Activated CD4-positive, CD25-positive, alpha-beta regulatory T cell treated with anti-CD3 and anti-CD28 coated beads, Interleukin-2, amount 50 U/mL, for 72 hours (primary cell): ENCODE data around the gene IQCE.
A peak's percentile ranks its signal among the peaks of the same experiment; 100 is the strongest.
"Not testable (repeated sequence)": the region's sequence is repeated elsewhere in the genome, so short reads cannot be mapped to it uniquely, and the experiment has no call there.

ENCODE experiments used
- DNase-seq: peaks from one replicate; pipeline ENCODE4 v3.0.0; 2021

The IQCE gene

DNA sequence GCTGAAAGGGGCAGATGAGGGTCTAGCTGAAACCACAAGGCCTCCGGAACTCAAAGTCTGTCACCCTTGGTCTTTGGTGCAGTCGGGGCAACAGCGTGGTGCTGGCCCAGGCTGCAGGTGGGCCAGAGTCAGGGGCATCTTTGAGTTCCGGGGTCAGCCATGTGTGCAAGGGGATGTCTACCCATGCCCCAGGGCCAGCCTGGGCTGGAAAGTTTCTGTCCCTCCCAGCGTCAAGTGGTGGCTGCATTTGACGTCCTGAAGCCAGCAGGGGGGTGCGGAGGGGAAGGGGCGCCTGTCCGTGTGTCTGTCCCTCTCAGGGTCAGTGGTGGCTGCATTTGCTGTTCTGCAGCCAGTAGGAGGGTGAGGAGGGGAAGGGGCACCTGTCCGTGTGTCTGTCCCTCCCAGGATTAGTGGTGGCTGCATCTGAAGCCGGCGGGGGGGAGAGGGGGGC is 4.1 kb upstream of the IQCE start:
- DNase-seq, result no peak

DNA sequence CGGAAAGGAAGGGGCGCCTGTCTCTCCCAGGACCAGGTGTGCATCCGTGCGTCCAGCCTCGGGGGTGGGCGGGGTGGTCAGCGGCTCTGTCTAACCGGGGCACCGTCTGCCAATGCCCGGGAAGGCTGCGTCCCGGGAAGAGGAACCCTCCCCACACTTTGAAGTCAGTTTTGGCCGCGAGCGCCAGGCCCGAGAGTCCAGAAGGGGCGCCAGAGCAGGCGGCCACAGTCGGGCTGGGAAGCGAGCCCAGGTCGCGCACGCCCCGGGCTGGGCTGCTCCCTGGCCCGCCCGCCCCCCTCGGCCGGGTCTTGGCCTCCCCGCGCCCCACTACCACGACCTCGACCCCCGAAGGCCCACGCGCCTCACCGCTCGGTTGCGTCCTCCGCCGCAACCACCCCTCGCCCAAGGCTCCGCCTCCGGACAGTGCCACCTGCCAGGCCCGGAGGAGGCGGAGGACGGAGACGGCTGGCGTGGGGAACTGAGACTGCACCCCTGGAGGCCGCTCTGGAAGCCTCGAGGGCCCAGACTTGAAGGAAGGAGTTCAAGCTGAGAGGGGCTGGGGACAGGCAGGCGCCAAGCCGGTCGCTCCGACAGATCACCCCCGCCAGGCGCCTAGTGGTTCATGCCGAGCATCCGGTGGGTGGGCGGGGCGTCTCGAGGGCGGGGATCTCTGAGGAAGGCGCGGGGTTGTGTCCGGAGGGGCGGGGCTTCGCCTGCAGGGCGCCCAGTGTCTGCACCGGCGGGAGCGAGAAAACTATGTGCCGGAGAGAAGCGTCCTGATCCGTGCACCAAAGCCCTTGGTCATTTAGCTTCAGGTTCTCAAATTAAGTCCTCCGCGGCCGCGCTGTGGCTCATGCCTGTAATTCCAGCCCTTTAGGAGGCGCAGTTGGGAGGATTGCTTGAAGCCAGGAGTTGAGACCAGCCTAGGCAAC is 3.4 kb upstream of the IQCE start, which contains the start of gene BRAT1:
BRAT1 (minus strand) TSS at position 404 of the 932 bp plus-strand sequence. CDS start 1,093 bp downstream, outside the sequence.
- DNase-seq, result peak; percentile 92

GRCh38 chr7:2559283-2559950 is 638 bp downstream of the IQCE start:
- peak; percentile 54 for DNase-seq

DNA sequence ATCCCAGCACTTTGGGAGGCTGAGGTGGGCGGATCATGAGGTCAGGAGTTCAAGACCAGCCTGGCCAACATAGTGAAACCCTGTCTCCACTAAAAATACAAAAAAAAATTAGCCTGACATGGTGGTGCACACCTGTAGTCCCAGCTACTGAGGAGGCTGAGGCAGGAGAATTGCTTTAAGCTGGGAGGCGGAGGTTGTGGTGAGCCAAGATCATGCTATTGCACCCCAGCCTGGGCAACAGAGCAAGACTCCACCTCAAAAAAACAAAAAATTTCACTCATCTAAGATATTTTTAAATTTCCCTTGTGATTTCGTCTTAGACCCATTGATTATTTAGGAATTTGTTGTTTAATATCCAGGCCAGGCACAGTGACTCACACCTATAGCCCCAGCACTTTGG is 5.2 kb downstream of the IQCE start:
- DNase-seq, result not testable (repeated sequence)

GRCh38 chr7:2564970-2565540 is 6.3 kb downstream of the IQCE start:
- DNase-seq, result no peak

DNA sequence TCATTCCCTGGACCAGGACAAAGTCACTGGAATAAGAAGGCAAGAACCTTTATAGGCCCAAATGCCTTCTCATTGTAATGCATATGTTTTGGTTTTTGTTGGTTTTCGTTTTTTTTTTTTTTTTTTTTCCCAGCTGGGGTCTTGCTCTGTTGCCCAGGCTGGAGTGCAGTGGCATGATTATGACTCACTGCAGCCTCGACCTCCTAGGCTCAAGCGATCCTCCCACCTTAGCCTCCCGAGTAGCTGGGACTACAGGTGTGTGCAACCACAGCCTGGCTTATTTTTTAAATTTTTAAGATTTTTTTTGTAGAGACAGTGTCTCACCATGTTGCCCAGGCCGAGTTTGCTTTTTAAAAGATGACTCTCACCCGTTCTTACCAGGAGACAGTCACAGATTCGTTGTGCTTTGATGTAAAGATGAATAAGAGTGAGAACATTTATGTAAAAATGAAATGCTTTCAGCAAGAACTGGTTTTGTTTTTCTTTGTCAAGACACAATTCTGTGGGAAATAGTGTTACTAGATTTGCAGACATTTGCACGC is 7.6 kb downstream of the IQCE start:
- no peak for DNase-seq

GRCh38 chr7:2566890-2567678 is 8.3 kb downstream of the IQCE start:
- no peak for DNase-seq

- DNase-seq, result no peak
These were observed 9.0 kb downstream of the IQCE start for GRCh38 chr7:2567679-2568278.

GRCh38 chr7:2568521-2569223 is 9.9 kb downstream of the IQCE start:
- no peak for DNase-seq

DNA sequence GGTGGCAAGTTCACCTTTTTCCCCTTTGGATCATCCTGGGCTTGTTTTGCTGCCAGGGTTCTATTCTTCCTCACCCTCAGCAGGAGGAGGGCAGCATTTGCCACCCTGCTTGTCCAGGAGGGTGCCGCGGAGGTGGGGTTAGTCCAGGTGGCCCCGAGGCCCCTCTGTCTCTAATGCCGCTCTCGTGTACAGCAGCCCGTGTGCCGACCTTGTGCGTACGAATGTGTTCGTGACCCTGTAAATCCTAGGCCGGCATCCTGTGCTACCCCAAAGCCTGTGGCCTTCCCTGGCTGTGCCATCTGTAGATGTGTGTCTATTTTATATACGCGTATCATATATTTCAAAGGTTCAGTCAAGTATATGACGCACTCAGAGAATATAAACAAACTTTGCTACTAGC is 10.6 kb downstream of the IQCE start:
- no peak for DNase-seq

DNA sequence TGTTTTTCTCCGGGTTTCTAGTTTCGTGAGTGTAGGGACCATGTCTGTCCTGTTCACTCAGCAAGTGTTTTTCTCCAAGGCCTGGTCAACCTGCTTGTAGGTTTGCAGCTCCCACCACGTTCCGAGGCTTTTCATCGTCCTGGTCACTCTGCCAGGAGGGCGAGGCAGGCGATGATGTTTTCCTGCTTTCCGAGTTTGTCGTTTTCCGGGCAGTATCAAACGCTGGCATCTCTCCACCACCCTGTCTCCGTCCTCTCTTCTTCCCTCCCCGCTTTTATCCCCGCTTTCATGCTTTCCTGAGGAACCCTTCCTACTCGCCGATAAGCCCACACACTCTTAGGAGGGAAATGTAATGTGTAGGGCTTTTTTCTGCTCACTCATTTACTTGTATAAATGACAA is 11.2 kb downstream of the IQCE start:
- DNase-seq, result no peak

DNA sequence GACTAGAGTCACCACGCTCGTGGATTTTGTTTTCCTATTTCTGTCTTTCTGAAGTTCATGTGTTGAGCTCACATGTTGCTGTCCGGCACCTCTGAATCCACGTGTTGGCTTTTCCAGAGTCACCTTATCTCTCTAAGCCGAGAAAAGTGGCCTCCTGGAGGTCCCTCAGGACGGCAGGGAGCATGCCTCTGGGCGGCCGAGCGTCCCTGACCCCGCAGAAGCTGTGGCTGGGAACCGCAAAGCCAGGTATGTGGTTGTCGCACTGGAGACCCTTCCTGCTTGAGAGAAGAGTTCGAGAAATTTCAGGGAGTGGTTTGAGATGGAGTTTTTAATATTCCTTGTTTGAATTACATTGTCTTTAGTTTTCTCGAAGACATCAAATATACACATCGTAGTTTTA is 12.6 kb downstream of the IQCE start:
- DNase-seq, result no peak

- DNase-seq, result no peak
These were observed 13.5 kb downstream of the IQCE start for GRCh38 chr7:2572101-2572842.

DNA sequence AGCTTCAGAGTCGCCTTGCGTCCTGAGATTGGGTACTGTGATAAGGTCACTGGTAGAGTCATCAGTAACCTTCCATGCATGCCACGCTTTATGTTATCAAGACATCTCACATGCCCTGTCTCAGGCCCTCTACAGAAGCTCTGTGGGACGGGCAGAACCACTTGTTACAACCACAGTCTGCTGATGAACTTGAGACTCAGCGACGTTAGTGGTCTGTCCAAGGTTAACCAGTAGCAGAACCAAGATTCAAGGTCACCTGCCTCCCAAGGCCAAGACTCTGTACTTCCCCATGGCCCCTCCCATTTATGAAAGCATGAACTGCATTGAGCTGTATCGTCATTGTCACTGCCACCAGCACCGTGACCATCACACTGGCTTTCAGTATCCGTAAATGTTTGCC is 15.0 kb downstream of the IQCE start:
- DNase-seq, result no peak

DNA sequence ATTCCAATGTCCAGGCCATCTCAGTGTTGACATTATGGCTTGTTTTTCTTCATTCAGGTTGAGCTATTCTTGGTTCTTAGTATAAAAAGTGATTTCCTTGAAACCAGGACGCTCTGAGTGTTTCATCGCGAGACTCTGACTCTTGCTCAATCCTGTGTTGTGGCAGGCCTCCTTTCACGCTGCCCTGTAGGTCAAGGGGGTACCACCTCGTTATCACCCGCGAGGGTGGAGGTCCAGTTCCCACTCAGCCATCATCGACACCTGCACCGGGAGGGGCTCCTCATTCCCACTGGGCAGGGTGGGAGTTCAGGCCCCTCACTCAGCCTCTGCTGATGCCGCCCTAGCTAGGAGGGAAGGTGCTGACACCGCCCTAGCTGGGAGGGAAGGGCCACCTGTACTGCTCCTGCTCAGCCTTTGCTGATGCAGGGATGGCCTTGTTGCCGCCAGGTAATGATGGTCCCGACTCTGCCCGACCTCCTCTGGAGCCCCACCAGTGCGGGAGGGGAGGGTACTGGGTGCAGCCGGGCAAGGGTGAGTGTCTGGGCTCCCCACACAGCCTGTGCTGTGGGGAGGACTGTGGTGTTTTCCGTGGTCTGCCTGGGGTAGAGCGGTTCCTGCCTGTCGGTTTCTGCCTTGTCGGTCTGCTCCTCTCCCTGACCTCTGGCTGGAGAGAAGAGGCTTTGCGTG is 16.4 kb downstream of the IQCE start:
- DNase-seq, result no peak

DNA sequence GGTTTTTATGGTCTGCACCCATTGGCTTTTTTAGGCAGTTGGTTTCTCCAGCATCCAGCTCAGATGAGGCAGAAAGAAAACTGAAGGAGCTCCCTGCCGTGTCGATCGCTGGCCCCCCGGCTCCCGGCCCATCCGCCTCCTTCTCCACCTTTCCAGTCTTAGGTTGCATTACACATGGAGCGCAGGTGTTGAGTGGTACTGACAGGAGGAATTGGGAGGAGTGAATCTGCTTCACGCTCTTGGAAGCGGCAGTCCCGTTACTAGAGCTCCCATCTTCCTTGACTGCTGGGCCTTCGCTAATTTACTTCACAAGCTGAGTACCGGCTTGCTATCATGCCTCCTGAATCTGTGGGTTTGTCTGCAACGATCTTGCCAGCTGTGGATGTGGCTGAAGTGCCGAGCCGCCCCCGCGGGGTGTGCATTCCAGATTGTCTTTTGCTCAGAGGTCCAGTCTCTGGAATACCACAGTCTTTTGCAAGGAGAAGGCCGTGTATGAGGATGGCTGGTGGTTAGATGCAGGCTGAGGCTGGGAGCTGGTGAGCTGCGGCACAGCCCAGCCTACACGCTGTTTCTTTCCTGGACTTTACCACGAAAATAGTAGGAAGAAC is 17.1 kb downstream of the IQCE start:
- DNase-seq, result no peak

DNA sequence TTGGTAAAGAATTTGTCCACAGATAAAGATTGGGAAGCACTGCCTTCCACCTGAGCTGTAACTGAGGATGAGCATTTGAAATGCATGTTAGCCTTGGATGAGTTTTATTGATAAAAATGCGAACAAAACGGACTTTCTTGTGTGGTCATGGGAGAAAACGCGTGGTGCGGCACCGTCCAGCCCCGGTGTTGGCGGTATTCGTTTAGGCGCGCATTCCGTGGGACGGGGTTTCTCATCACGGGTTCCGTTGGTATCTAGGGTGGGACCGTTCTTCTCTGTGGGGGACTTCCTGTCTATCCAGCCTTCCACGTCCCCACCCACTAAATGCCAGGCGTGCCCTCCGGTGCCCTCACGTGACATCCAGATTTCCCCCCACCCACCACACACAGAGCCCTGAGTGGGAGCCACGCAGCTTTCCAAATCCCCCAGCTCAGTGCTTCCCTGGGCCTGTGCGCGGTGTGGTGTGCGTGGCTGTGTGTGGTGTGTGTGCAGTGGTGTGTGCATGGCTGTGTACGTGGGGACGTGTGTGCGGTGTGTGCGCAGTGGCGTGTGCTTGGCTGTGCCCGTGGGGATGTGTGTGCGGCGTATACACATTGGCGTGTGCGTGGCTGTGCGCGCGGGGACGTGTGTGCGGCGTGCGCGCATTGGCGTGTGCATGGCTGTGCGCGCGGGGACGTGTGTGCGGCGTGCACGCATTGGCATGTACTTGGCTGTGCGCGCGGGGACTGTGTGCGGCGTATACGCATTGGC is 18.1 kb downstream of the IQCE start:
- DNase-seq, result no peak

DNA sequence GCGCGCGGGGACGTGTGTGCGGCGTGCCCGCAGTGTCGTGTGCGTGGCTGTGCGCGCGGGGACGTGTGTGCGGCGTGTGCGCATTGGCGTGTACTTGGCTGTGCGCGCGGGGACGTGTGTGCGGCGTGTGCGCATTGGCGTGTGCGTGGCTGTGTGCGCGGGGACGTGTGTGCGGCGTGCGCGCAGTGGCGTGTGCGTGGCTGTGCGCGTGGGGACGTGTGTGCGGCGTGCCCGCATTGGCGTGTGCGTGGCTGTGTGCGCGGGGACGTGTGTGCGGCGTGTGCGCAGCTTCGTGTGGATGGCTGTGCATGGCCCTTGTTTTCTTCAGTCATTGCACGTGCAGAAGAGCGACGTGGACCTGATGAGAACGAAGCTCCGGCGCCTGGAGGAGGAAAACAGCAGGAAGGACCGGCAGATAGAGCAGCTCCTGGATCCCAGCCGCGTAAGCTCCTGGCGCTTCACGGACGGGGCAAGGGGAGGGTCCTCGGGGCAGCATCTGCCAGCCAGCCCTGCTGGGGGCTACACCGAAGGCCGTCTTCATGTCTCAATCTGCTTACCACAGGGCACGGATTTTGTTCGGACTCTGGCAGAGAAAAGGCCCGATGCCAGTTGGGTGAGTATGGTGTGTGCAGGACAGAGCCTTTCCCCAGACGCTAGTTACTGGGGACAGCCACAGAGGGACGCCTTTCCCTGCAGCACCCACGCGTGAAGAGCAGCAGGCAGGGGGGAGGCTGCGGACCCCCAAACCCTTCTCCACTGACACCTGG is 19.3 kb downstream of the IQCE start:
- DNase-seq, result no peak
